K562 (cell line): Measurements from ENCODE around the gene BTG2. TPM values are rescaled to one million over a fixed set of nuclear protein-coding genes. Genes with fewer than 3 reads are reported as not detected.

Experiments
- BACH1 ChIP-seq: fragments of 200-800 bp; sonication (Bioruptor generic); IDR thresholded peaks from 2 replicates; pipeline ENCODE4 v1.6.1; 2016; ENCODE audit warnings: missing genetic modification characterization, missing compliant biosample characterization
- CXXC5 ChIP-seq: fragments of 250-450 bp; sonication (Bioruptor Pico); IDR thresholded peaks from 2 replicates; pipeline ENCODE4 v1.8.0; 2022; ENCODE audit warnings: inconsistent platforms, mild to moderate bottlenecking, moderate library complexity
- ETV5 ChIP-seq: sonication (generic); formaldehyde crosslinking; IDR thresholded peaks from 2 replicates; pipeline ENCODE4 v1.4.0; 2020; ENCODE audit warnings: low read depth, mild to moderate bottlenecking, missing genetic modification reagents
- ETV6 ChIP-seq, 3 experiments: fragments of 150-350 bp in 1 of 3; sonication (generic) in 1 of 3; formaldehyde crosslinking in 1 of 3; IDR thresholded peaks; 2 replicates each; pipeline versions ENCODE4 v1.6.1 to v1.8.0; 2014 to 2022; ENCODE audit warnings: borderline replicate concordance in 2 of 3, low read depth in 2 of 3, antibody characterized with exemption in 1 of 3, low read length in 1 of 3, mild to moderate bottlenecking in 1 of 3, missing genetic modification reagents in 1 of 3
- FOXM1 ChIP-seq, 2 experiments: fragments of 450-650 bp in 1 of 2; sonication (generic) in 1 of 2; formaldehyde crosslinking in 1 of 2; IDR thresholded peaks; 2 replicates each; pipeline versions ENCODE4 v1.6.1 to v1.9.0; 2017 to 2022; ENCODE audit warnings: low read depth in 2 of 2, mild to moderate bottlenecking in 2 of 2, missing genetic modification reagents in 1 of 2, moderate library complexity in 1 of 2
- GTF2E2 ChIP-seq: fragments of 200-800 bp; sonication (Bioruptor generic); IDR thresholded peaks from 2 replicates; pipeline ENCODE4 v1.6.1; 2016; ENCODE audit warnings: missing genetic modification characterization, missing compliant biosample characterization
- HES1 ChIP-seq: fragments of 450-650 bp; IDR thresholded peaks from 2 replicates; pipeline ENCODE4 v1.6.1; 2016; ENCODE audit warnings: low read depth, mild to moderate bottlenecking, moderate library complexity
- KHSRP ChIP-seq: fragments of 450-650 bp; IDR thresholded peaks from 2 replicates; pipeline ENCODE4 v1.6.1; 2017
- MAFF ChIP-seq: IDR thresholded peaks from 2 replicates; pipeline ENCODE4 v1.6.1; 2012; ENCODE audit warnings: low read length, improper control_type of control experiment
- NCOA1 ChIP-seq: fragments of 450-650 bp; IDR thresholded peaks from 2 replicates; pipeline ENCODE4 v1.6.1; 2016; ENCODE audit warnings: low read depth
- NFATC3 ChIP-seq: fragments of 450-650 bp; IDR thresholded peaks from 2 replicates; pipeline ENCODE4 v1.6.1; 2017; ENCODE audit warnings: mild to moderate bottlenecking
- SAFB ChIP-seq: fragments of 200-400 bp; formaldehyde crosslinking; IDR thresholded peaks from 2 replicates; pipeline ENCODE4 v1.6.1; 2017; ENCODE audit warnings: low read depth, low read length, borderline replicate concordance
- SMAD2 ChIP-seq: fragments of 150-350 bp; IDR thresholded peaks from 2 replicates; pipeline ENCODE4 v1.6.1; 2014; ENCODE audit warnings: low read depth, mild to moderate bottlenecking, low read length
- VEZF1 ChIP-seq: fragments of 200-800 bp; sonication (Bioruptor generic); IDR thresholded peaks from 2 replicates; pipeline ENCODE4 v1.6.1; 2017; ENCODE audit warnings: missing genetic modification characterization, missing compliant biosample characterization
- ZNF134 ChIP-seq: fragments of 250-450 bp; sonication (Bioruptor Pico); conservative IDR thresholded peaks from 2 replicates; pipeline ENCODE4 v1.4.0; 2020
- ZNF449 ChIP-seq: fragments of 250-450 bp; sonication (Bioruptor Pico); IDR thresholded peaks from 2 replicates; pipeline ENCODE4 v1.8.0; 2022; ENCODE audit warnings: moderate library complexity, mild to moderate bottlenecking, inconsistent platforms
- ZNF785 ChIP-seq: fragments of 250-450 bp; sonication (Bioruptor Pico); IDR thresholded peaks from 2 replicates; pipeline ENCODE4 v1.4.0; 2020; ENCODE audit warnings: mild to moderate bottlenecking
- polyA plus RNA-seq, 8 experiments: library from polyadenylated mRNA; depleted of rRNA in 4 of 8; stranded (reverse) in 5 of 8; unstranded in 3 of 8; fragments of >200 nt; fragmentation: Nextera tagmentation in 2 of 8; fragmentation: Illumina TruSeq in 1 of 8; extraction: Ambion mirVana in 2 of 8; extraction: Trizol in 1 of 8; gene quantifications; 2 replicates each; pipeline versions ENCODE4 v1.2.1 to v1.2.3, GENCODE V29; 2011 to 2014; ENCODE audit warnings: inconsistent platforms in 1 of 8, missing spikeins in 1 of 8
- total RNA-seq, 7 experiments: library from RNA; depleted of rRNA in 6 of 7; stranded (reverse); fragments of >200 nt in 6 of 7; fragmentation: Illumina TruSeq in 2 of 7; extraction: Trizol in 2 of 7; gene quantifications; 2 replicates each; pipeline versions ENCODE4 v1.2.1 to v1.2.3, GENCODE V29; 2011 to 2021; ENCODE audit warnings: low replicate concordance in 1 of 7
- TF ChIP-seq, protein P1 (sequence below), 3 experiments: fragments of 200-800 bp in 1 of 3; sonication (Bioruptor generic) in 1 of 3; sonication (generic) in 1 of 3; formaldehyde crosslinking in 1 of 3; IDR thresholded peaks; 2 replicates each; pipeline versions ENCODE4 v1.6.1 to v1.8.0; 2016 to 2022; ENCODE audit warnings: mild to moderate bottlenecking in 2 of 3, missing compliant biosample characterization in 2 of 3, missing genetic modification characterization in 2 of 3, missing genetic modification reagents in 1 of 3
- TF ChIP-seq, protein P2 (sequence below): fragments of 250-450 bp; sonication (Bioruptor Pico); IDR thresholded peaks from 2 replicates; pipeline ENCODE4 v1.8.0; 2022; ENCODE audit warnings: inconsistent platforms

BTG2 gene
- total and polyA plus RNA-seq, 9 of the 15 experiments (the other 6 are each of a cell fraction or from before 2014, with no cell fraction given) = 2.3 to 41.9 (median 8.7) TPM

DNA sequence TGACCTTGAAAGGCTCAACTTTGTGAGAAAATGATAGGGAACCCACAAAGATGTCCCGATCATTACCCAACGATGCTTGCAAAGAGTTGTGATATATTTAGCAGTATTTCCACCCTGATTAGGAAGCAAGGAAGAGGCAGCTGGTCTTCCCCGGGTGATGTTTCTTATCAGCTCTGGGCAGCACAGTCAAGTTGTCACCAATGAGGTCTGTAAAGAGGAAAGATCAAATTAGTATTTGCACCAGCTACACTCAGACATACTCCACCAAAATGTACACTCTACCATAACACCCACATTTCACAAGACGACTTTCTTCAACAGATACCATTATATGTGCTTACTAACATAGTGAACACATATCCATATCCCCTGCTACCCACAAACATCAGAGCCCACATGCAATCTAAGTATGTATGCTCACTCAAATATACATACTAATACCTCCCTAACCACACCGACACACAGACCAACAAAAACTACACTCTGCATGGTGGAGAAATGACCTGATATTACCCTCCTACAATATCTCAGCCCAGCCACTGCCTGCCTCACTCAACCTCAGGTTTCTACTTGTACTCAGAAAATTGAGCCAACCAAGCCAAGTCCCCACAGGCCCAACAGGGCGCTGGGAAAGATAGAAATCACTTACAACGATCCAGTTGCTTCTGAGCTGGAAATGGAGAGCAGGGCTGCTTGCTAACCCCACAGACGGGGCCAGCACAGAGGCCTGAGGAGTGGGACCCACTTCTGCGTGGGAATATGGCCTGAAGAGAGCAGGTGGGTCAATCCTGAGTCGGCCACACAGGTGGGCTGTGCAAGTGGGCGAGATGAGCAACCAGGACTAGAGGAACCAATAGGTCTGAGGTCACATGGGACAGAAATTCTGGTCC is 4.6 kb upstream of the BTG2 start (continued):
- TF ChIP-seq SAFB (no peak), KHSRP (peak; percentile 56), GTF2E2 (tag) (no peak), ZNF449 (CRISPR knock-in tag) (peak; percentile 61; the same call in 1 of the 2 replicates), CXXC5 (CRISPR knock-in tag) (peak; percentile 69), NCOA1 (peak; percentile 51; the same call in 1 of the 2 replicates), ETV5 (CRISPR knock-in tag) (peak; percentile 26; the same call in 1 of the 2 replicates), ZNF785 (CRISPR knock-in tag) (no peak), HES1 (peak; percentile 74), NFATC3 (0 out of 2 replicates have a peak, but pooled peaks have one; percentile 65), VEZF1 (CRISPR knock-in tag) (peak; percentile 80), FOXM1 (IDR thresholded peaks at IDR 0.05; ENCODE audit: low read depth) (peak; percentile 87), FOXM1 (CRISPR knock-in tag; IDR thresholded peaks at IDR 0.05; ENCODE audit: low read depth) (no peak), BACH1 (tag) (peak; percentile 72; the same call in 1 of the 2 replicates), ZNF134 (CRISPR knock-in tag) (peak; percentile 88), SMAD2 (no peak), MAFF (no peak), ETV6 (IDR thresholded peaks at IDR 0.05; ENCODE audit: borderline replicate concordance in 1 of 2, low read depth in 2 of 2, low read length in 1 of 2) (peak; percentile 78 to 96), ETV6 (CRISPR knock-in tag; IDR thresholded peaks at IDR 0.05; ENCODE audit: borderline replicate concordance) (no peak)
- TF ChIP-seq, protein P1, sequence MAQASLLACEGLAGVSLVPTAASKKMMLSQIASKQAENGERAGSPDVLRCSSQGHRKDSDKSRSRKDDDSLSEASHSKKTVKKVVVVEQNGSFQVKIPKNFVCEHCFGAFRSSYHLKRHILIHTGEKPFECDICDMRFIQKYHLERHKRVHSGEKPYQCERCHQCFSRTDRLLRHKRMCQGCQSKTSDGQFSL (CRISPR knock-in tag; IDR thresholded peaks at IDR 0.05) = peak; percentile 28; the same call in 1 of the 2 replicates
- TF ChIP-seq, protein P1 (tag; IDR thresholded peaks at IDR 0.05) = no peak
- TF ChIP-seq, protein P2, sequence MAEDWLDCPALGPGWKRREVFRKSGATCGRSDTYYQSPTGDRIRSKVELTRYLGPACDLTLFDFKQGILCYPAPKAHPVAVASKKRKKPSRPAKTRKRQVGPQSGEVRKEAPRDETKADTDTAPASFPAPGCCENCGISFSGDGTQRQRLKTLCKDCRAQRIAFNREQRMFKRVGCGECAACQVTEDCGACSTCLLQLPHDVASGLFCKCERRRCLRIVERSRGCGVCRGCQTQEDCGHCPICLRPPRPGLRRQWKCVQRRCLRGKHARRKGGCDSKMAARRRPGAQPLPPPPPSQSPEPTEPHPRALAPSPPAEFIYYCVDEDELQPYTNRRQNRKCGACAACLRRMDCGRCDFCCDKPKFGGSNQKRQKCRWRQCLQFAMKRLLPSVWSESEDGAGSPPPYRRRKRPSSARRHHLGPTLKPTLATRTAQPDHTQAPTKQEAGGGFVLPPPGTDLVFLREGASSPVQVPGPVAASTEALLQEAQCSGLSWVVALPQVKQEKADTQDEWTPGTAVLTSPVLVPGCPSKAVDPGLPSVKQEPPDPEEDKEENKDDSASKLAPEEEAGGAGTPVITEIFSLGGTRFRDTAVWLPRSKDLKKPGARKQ (CRISPR knock-in tag) = no peak
